ENCODE measurements around the gene OR9Q1.

GRCh38 chr11:58193391-58193790, 169.7 kb downstream of the OR9Q1 start:
- TF ChIP-seq ZBTB21 (tag by site-specific recombination; IDR thresholded peaks at IDR 0.05) (no peak), ZBTB44 (tag by site-specific recombination; IDR thresholded peaks at IDR 0.05) (no peak), ZNF660 (tag by site-specific recombination; IDR thresholded peaks at IDR 0.05) (no peak), HOXA7 (CRISPR knock-in tag; IDR thresholded peaks at IDR 0.05; ENCODE audit: borderline replicate concordance) (no peak)
